GM19099 (cell line): ENCODE results near the gene BTBD9.

Experiments used
- POLR2A ChIP-seq: IDR thresholded peaks from 3 replicates; pipeline ENCODE4 v1.6.1; 2011; ENCODE audit warnings: low read depth; ENCODE audit not compliant: insufficient read length; ENCODE audit errors: extremely low read depth

The BTBD9 gene

GRCh38 chr6:38287487-38287886, 352.2 kb downstream of the BTBD9 start:
- no peak for TF ChIP-seq POLR2A

GRCh38 chr6:38284802-38285394, 354.8 kb downstream of the BTBD9 start:
- TF ChIP-seq POLR2A: no peak

DNA sequence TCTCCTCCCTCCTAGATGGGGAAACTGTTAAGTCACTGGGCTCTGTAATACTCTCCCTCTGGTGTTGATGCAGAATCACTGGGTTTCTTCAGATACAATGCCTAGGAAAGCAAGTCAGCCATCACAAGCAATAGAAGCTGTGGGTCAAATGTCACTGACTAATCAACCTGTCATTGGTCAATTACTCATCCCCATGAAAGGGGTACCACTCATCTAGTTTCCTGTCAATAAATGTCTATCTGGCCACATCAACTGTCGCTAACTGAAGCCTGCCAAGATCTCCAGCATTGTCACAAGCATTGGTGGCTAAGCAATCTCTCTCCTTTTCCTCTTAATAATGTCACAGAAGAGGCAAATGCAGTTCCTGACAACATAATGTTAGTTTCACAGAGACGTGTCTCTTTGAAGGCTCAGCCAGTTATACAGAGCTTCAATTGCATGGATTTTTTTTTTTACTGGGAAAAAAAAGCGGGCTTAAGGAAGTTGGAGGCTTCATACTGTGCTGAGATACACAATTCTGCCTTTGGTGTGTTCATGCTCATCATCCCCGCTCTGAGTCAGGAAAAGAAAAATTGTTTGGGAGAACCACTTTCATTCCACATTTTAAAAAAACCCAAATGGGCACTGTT, 355.9 kb downstream of the BTBD9 start:
- no peak for TF ChIP-seq POLR2A

- no peak for TF ChIP-seq POLR2A
These were observed 356.8 kb downstream of the BTBD9 start for GRCh38 chr6:38282911-38283310.

GRCh38 chr6:38281126-38281525, 358.6 kb downstream of the BTBD9 start:
- TF ChIP-seq POLR2A: no peak

- no peak for TF ChIP-seq POLR2A
These were observed 359.7 kb downstream of the BTBD9 start for GRCh38 chr6:38279963-38280588.

- TF ChIP-seq POLR2A: no peak
These were observed 360.3 kb downstream of the BTBD9 start for GRCh38 chr6:38279423-38279822.

- no peak for TF ChIP-seq POLR2A
These were observed 366.4 kb downstream of the BTBD9 start for GRCh38 chr6:38273325-38273724.

DNA sequence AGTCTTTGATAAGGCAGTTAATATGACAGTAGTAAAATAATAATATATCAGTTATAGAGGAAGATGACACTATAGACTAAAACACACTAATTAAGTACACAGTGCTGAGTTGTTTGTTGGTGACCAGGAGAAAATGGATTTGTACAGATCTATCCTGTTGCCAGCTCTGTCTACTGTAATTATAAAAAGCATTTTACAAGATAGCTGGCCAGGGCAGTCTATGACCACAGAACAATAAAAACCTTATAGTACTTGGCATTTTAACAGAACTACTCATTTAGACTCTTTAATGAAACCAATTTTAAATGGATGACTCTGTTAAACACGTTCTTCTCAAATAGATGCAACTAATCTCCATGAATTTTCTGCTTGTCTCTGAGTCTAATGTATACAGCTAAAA, 367.5 kb downstream of the BTBD9 start:
- no peak for TF ChIP-seq POLR2A

- no peak for TF ChIP-seq POLR2A
These were observed 368.6 kb downstream of the BTBD9 start for GRCh38 chr6:38271081-38271480.

DNA sequence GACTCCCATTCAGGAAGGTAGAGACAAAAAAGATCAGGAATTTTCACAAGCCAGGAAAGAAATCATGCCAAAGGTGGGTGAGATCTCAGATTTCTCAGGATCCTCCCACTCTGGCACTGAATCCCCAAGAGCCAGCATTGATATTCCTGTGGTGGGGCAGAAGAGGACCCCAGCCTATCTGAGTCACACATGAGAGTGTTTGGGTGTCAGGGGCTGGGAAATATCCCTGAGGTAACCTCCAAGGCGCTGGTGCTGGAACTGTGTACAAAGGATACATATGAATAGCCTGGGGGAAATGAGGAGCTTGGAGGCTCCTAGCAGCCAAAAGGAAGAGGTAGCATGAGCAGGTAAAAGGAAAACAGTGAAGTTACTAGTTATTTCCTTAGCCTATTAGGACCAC, 369.4 kb downstream of the BTBD9 start:
- TF ChIP-seq POLR2A: no peak

- no peak for TF ChIP-seq POLR2A
These were observed 370.1 kb downstream of the BTBD9 start for GRCh38 chr6:38269461-38270172.

DNA sequence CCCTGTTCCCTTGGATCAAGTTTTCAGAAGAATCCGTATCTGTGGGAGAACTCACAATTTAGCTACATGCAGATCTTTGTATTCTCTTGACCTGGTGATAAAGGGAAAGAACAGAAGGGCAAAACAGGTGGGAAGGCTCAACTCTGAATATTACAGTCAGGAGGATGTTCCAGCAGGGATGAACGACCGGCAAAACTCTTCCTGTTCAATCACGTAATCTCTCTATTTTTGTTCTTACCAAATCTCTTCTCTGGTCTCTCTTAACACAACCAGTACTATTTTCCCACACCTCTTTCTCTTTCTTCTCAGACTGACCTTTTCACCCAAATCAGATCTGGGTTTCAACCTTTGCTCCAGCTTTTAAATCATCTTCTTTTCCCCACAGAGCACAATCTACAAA, 371.4 kb downstream of the BTBD9 start:
- TF ChIP-seq POLR2A: no peak

DNA sequence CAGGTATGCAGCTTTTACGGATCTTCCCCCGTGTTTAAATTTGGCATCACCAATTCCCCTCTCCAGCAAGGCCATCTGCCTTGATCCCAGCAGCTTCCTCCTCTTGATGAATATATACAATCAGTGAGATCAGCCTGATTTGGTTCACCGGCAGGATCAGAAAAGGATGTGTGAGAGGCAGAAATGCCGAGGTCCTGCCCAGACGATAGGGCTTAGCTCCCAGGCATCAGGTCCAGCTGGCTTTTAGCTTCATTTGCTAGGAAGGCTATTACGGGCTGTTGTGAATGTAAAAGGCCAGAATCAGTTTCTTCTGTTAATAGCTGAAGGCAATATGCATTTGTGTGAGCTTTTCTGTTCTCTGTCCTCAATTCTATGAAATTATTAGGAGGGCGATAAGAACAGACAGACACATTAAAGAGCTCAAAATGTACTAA, 372.8 kb downstream of the BTBD9 start:
- no peak for TF ChIP-seq POLR2A

- no peak for TF ChIP-seq POLR2A
These were observed 375.1 kb downstream of the BTBD9 start for GRCh38 chr6:38264605-38265004.

DNA sequence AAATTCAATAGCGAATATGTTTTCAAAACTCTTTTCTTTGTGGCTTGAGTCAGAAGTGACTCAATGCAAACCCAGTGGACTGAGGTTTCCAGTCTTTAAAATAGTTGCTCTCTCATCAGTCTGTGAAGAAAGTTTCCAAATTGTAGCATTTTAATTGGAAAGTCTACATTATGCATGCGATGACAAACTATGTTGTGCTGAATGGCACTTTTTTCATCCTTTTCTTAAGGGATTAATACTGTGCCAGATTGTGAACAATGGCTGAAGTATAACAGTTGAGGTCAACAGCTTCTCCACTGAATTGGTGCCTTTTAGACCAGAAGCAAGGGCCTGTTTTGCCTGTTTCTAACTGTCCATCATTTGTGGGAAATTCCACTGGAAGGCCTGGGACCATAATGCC, 377.1 kb downstream of the BTBD9 start:
- no peak for TF ChIP-seq POLR2A
